Measurements from ENCODE around the gene MAN1C1.

The MAN1C1 gene

DNA sequence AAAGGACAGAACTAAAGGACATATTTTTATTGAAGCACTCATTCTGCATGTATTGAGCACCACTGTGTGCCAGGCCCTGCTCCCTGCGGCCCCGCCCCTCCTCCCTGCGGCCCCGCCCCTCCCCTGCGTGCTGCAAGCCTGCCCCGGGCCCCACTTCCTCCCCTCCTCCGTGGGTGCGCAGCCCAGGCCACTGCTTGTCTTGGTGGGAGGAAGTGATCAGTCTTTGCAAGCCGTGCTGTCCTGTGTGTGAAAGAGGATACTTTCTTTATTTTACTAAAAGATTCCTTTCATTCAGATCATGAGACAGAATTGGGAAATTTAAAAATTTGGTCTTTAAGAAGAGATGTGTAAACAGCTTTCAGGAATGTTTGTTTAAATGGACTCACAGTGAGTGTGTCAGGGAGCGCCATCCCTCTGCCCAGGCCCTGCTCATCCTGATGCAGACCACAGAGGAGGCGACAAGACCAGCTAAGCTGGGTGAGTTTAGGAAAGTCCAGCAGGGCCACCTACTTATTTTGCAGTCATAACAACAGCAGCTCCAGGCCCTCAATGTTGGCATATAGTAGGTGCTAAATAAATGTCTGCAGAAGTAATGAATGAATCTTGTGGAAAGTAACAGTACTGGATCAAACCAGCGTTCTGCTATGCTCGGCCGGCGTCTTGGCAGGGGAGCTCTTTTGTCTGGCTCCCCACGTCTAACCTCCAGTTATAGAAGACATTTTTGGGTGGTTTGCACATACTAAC lies 95.1 kb downstream of the MAN1C1 start:
- Histone ChIP-seq H3K9ac (ENCODE audit: low read depth, low read length) (no peak overlapping the region), H3K9me3 (ENCODE audit: insufficient read depth, low read depth, low read length) (no peaks in the 10 kb centered on the region), H3K4me1 (ENCODE audit: insufficient read depth, low read length) (peaks cover 22% of the 10 kb centered on the region), H3K36me3 (ENCODE audit: insufficient read depth, low read depth, low read length) (no peaks in the 10 kb centered on the region), H3K27me3 (ENCODE audit: insufficient read depth, low read length) (no peaks in the 10 kb centered on the region), H3K27ac (ENCODE audit: low read length) (no peak overlapping the region), H3K4me3 (ENCODE audit: low read length) (no peak overlapping the region)

DNA sequence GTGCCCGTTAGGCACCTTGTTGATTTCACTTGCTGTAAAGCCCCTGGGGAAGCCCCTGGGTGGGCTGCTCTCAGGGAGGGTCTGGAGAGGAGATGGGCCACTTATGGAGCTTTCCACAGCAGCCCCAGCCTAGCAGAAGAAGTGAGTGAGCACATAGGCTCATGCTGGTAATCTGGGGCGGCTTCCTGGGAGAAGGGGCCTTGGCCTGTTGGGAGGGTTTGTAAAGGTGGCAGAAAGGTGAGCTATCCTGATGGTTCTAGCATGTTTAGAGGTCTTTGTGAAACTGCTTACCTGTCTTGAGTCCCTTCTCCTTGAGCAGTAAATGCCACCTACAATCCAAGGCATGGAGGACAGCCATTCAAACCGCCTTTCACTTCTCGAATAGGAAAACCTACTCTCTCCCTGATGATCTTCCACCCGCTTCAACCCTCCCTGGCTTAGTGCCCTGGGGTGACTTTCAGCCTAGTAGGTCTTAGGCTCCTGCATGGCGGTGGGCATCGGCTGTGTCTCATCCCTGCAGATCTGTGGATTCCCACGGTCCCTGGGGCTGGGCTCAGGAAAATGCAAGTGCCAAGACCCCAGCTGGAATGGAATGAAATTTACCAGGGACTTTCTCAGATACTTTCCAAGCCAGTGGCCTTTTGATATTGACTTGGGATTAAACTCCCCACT lies 95.8 kb downstream of the MAN1C1 start:
- Histone ChIP-seq H3K4me3 (ENCODE audit: low read length) (no peak overlapping the region), H3K9ac (ENCODE audit: low read depth, low read length) (no peak overlapping the region), H3K27me3 (ENCODE audit: insufficient read depth, low read length) (no peaks in the 10 kb centered on the region), H3K9me3 (ENCODE audit: insufficient read depth, low read depth, low read length) (no peaks in the 10 kb centered on the region), H3K36me3 (ENCODE audit: insufficient read depth, low read depth, low read length) (no peaks in the 10 kb centered on the region), H3K27ac (ENCODE audit: low read length) (no peak overlapping the region), H3K4me1 (ENCODE audit: insufficient read depth, low read length) (peaks cover 16% of the 10 kb centered on the region)

DNA sequence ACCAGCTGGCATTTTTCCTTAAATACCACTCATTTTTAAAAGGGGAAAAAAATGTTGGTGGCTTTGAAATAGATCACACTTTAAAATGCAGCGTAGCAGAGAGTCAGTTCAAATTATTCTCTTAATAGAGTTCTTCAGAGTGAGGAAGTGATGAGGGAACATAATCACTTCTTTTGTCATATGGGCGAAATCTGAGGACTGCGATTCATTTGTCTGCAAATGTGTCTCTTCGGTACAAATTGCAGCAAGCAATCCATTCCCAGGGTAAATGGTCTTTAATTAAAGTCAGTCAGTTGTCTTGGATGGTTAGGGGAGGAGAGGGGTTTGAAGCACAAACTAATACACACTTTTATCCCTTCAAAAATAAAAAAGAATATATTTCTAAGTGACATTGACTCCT lies 97.4 kb downstream of the MAN1C1 start:
- no peaks in the 10 kb centered on the region for H3K27me3 ChIP-seq (ENCODE audit: insufficient read depth, low read length)
- peaks cover 3% of the 10 kb centered on the region; the same call in 1 of the 2 replicates for H3K4me1 ChIP-seq (ENCODE audit: insufficient read depth, low read length)
- H3K36me3 ChIP-seq (ENCODE audit: insufficient read depth, low read depth, low read length) = no peaks in the 10 kb centered on the region
- H3K27ac ChIP-seq (ENCODE audit: low read length) = no peak overlapping the region
- no peak overlapping the region for H3K9ac ChIP-seq (ENCODE audit: low read depth, low read length)
- H3K4me3 ChIP-seq (ENCODE audit: low read length) = no peak overlapping the region
- no peaks in the 10 kb centered on the region for H3K9me3 ChIP-seq (ENCODE audit: insufficient read depth, low read depth, low read length)

DNA sequence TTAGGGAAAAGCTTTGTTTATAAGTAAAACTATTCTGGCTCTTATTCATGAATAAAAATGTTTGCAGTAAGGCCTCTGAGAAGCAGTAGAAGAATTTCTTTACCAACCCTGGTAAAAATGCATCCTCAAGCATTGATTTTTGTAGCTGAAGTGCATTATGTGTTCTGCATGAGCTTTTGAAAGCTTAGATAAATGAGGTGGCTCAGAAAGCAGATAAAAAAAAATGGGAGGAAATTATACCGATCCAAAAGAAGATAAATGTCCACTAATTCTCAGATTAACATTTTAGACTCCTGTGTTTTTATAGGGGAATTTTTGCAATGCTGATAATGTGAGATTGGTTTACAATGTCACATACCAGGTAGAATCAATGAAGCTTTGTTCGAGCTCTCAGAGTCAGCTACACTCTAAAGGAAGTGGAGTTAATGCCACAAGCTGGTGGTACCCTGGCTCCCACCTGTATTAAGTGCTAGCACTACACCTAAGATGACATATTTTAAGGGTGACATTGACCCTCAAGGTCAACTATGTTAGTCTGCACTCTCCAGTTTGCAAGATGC lies 97.9 kb downstream of the MAN1C1 start:
- Histone ChIP-seq H3K4me1 (ENCODE audit: insufficient read depth, low read length) (no peaks in the 10 kb centered on the region), H3K9ac (ENCODE audit: low read depth, low read length) (no peak overlapping the region), H3K27ac (ENCODE audit: low read length) (no peak overlapping the region), H3K4me3 (ENCODE audit: low read length) (no peak overlapping the region), H3K36me3 (ENCODE audit: insufficient read depth, low read depth, low read length) (no peaks in the 10 kb centered on the region), H3K9me3 (ENCODE audit: insufficient read depth, low read depth, low read length) (no peaks in the 10 kb centered on the region), H3K27me3 (ENCODE audit: insufficient read depth, low read length) (no peaks in the 10 kb centered on the region)

DNA sequence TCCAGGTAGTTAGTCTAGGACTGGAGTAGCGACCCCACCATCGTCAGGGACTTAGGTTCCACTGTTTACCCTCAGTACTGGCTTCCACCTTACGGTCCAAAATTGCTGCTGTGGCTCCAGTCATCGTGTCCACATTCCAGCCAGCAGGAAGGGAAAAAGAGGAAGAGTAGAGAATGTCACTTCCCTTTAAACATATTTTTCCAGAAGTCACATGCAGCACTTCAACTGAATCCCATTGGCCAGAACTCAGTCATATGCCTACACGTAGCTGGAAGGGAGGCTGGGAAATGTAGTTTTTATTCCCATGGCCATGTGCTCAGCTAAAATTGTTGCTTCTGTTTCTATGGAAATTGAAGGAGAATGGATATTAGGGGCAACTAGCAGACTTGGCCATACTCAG lies 99.3 kb downstream of the MAN1C1 start:
- Histone ChIP-seq H3K4me1 (ENCODE audit: insufficient read depth, low read length) (no peaks in the 10 kb centered on the region), H3K27me3 (ENCODE audit: insufficient read depth, low read length) (no peaks in the 10 kb centered on the region), H3K9me3 (ENCODE audit: insufficient read depth, low read depth, low read length) (no peaks in the 10 kb centered on the region), H3K4me3 (ENCODE audit: low read length) (no peak overlapping the region), H3K9ac (ENCODE audit: low read depth, low read length) (no peak overlapping the region), H3K36me3 (ENCODE audit: insufficient read depth, low read depth, low read length) (no peaks in the 10 kb centered on the region), H3K27ac (ENCODE audit: low read length) (no peak overlapping the region)

DNA sequence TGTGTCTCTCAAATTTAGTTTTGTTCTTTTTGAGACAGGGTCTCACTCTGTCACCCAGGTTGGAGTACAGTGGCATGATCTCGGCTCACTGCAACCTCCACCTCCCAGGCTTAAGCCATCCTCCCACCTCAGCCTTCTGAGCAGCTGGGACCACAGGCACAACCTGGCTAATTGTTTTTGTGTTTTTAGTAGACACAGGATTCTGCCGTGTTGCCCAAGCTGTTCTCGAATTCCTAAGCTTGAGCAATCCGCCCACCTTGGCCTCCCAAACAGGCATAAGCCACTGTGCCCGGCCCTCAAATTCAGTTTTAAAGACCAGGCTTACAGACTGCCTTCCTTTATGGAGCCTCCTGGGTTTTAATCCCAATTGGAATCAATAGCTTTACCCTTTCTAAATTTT lies 99.7 kb downstream of the MAN1C1 start:
- Histone ChIP-seq H3K36me3 (ENCODE audit: insufficient read depth, low read depth, low read length) (no peaks in the 10 kb centered on the region), H3K9ac (ENCODE audit: low read depth, low read length) (no peak overlapping the region), H3K27me3 (ENCODE audit: insufficient read depth, low read length) (no peaks in the 10 kb centered on the region), H3K4me1 (ENCODE audit: insufficient read depth, low read length) (no peaks in the 10 kb centered on the region), H3K4me3 (ENCODE audit: low read length) (no peak overlapping the region), H3K9me3 (ENCODE audit: insufficient read depth, low read depth, low read length) (no peaks in the 10 kb centered on the region), H3K27ac (ENCODE audit: low read length) (no peak overlapping the region)

DNA sequence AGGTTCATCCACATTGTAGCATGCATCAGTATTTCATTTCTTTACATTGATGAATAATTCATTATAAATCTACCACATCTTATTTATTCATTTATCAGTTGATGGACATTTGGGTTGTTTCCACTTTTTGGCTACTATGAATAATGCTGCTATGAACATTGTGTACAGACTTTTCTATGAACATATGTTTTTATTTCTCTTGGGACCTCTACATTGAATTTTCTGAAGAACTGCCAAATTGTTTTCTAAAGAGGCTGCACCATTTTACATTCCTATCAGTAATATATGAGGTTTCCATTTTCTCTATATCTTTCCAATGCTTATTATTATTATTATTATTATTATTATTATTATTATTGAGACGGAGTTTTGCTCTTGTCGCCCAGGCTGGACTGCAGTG lies 102.1 kb downstream of the MAN1C1 start:
- H3K9me3 ChIP-seq (ENCODE audit: insufficient read depth, low read depth, low read length) = no peaks in the 10 kb centered on the region
- no peak overlapping the region for H3K27ac ChIP-seq (ENCODE audit: low read length)
- no peak overlapping the region for H3K4me3 ChIP-seq (ENCODE audit: low read length)
- H3K4me1 ChIP-seq (ENCODE audit: insufficient read depth, low read length) = no peaks in the 10 kb centered on the region
- H3K27me3 ChIP-seq (ENCODE audit: insufficient read depth, low read length) = no peaks in the 10 kb centered on the region
- H3K9ac ChIP-seq (ENCODE audit: low read depth, low read length) = no peak overlapping the region
- no peaks in the 10 kb centered on the region for H3K36me3 ChIP-seq (ENCODE audit: insufficient read depth, low read depth, low read length)

DNA sequence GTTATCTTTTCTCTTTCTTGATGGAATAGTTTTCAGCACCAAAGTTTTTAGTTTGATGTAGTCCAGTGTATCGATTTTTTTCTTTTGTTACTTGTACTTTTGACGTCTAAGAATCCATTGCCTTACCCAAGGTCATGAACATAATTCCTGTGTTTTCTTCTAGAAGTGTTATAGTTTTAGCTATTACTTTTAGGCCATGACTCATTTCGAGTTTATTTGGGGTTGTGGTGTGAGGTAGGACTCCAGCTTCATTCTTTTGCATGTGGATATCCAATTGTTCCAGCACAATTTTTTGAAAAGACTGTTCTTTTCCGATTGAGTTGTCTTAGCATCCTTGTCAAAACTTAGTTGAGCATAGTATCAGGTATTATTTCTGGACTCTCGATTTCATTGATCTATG lies 104.0 kb downstream of the MAN1C1 start:
- Histone ChIP-seq H3K9ac (ENCODE audit: low read depth, low read length) (no peak overlapping the region), H3K27me3 (ENCODE audit: insufficient read depth, low read length) (no peaks in the 10 kb centered on the region), H3K36me3 (ENCODE audit: insufficient read depth, low read depth, low read length) (no peaks in the 10 kb centered on the region), H3K4me3 (ENCODE audit: low read length) (no peak overlapping the region), H3K9me3 (ENCODE audit: insufficient read depth, low read depth, low read length) (no peaks in the 10 kb centered on the region), H3K4me1 (ENCODE audit: insufficient read depth, low read length) (peaks cover 8% of the 10 kb centered on the region; the same call in 1 of the 2 replicates), H3K27ac (ENCODE audit: low read length) (no peak overlapping the region)

DNA sequence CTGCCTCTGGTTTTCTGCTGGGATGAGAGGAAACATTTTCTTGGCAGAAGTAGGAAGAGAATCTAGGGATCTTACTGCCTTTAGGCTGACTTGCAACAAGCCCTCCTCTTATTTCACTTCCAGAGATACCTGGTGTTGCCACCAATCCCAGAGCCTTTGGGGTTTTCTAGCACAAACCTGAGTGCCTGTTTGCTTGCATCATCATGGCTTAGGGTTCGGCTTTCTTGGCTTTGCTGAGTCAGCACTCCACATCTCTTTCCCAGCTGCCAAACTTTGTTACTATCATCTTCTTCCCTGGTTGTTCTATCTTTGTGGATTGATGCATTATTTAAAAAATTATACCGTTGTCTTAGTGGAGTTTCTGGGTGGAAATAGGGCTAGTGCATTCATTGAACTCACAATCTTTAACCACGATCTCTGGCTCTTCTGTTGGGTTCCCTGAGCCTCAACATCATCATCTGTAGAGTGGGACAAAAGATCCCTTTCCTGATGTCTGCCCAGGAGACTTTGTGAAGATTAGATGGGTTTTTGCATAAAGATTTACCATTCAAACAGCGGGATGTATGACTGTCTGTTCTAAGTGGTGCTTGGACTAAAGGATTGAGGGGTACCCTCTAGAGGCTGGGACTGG lies 106.8 kb downstream of the MAN1C1 start:
- Histone ChIP-seq H3K27me3 (ENCODE audit: insufficient read depth, low read length) (no peaks in the 10 kb centered on the region), H3K9ac (ENCODE audit: low read depth, low read length) (no peak overlapping the region), H3K4me1 (ENCODE audit: insufficient read depth, low read length) (peaks cover 10% of the 10 kb centered on the region; the same call in 1 of the 2 replicates)

DNA sequence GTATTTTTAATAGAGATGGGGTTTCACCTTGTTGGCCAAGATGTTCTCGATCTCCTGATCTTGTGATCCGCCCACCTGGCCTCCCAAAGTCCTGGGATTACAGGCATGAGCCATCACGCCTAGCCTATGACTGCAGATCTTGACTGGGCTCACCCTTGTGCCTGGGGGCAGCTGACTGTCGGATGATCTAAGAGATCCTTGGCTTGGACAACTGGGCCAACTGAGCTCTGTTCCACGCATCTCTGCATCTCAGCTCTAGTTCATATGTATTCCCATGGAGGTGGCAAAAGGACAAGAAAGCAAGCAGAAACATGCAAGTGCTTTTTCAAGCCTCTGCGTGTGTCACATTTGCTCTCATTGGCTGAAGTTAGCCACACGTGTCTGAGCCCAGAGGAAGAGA lies 107.6 kb downstream of the MAN1C1 start:
- peaks cover 10% of the 10 kb centered on the region; the same call in 1 of the 2 replicates for H3K4me1 ChIP-seq (ENCODE audit: insufficient read depth, low read length)
- no peak overlapping the region for H3K9ac ChIP-seq (ENCODE audit: low read depth, low read length)
- H3K27ac ChIP-seq (ENCODE audit: low read length) = no peak overlapping the region
- H3K27me3 ChIP-seq (ENCODE audit: insufficient read depth, low read length) = no peaks in the 10 kb centered on the region
- no peaks in the 10 kb centered on the region for H3K9me3 ChIP-seq (ENCODE audit: insufficient read depth, low read depth, low read length)
- H3K36me3 ChIP-seq (ENCODE audit: insufficient read depth, low read depth, low read length) = no peaks in the 10 kb centered on the region
- no peak overlapping the region for H3K4me3 ChIP-seq (ENCODE audit: low read length)

More for the DNA sequence above, 106.8 kb downstream of the MAN1C1 start:
- Histone ChIP-seq H3K4me3 (ENCODE audit: low read length) (no peak overlapping the region), H3K27ac (ENCODE audit: low read length) (no peak overlapping the region), H3K36me3 (ENCODE audit: insufficient read depth, low read depth, low read length) (no peaks in the 10 kb centered on the region), H3K9me3 (ENCODE audit: insufficient read depth, low read depth, low read length) (no peaks in the 10 kb centered on the region)

DNA sequence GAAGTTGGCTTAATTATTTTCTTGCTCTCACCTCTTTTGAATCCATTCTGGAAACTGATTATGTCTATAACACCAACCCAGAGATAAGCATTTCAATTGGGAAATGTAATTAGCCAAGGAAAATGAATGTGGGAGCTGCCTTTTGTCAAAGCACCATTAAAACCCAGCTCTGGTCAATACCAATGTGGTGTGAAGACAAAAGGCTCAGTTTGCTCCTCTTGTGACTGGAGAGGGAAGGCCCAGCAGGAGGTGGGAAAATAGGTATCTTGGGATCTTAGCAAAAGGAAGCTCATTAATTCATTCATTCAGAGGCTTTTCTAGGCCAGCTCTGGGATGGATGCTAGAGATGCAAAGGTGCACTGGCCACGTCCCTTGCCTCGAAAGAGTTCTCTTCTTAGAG lies 108.4 kb downstream of the MAN1C1 start:
- Histone ChIP-seq H3K9ac (ENCODE audit: low read depth, low read length) (no peak overlapping the region), H3K4me3 (ENCODE audit: low read length) (no peak overlapping the region), H3K36me3 (ENCODE audit: insufficient read depth, low read depth, low read length) (no peaks in the 10 kb centered on the region), H3K27ac (ENCODE audit: low read length) (no peak overlapping the region), H3K27me3 (ENCODE audit: insufficient read depth, low read length) (no peaks in the 10 kb centered on the region), H3K4me1 (ENCODE audit: insufficient read depth, low read length) (peaks cover 10% of the 10 kb centered on the region; the same call in 1 of the 2 replicates), H3K9me3 (ENCODE audit: insufficient read depth, low read depth, low read length) (no peaks in the 10 kb centered on the region)
